Stimulated activated CD4-positive, alpha-beta T cell treated with anti-CD3 and anti-CD28 coated beads, Interleukin-4, amount 100 ng/mL, for 48 hours (primary cell): ENCODE measurements around the gene KDM2A.
"Not testable (repeated sequence)": the region's sequence is repeated elsewhere in the genome, so short reads cannot be mapped to it uniquely, and the experiment has no call there.

Experiments used
- DNase-seq, 2 donors: peaks; one replicate each; pipeline ENCODE4 v3.0.0-alpha.2; 2020; ENCODE audit warnings: low read depth in 2 of 2

KDM2A gene

DNA sequence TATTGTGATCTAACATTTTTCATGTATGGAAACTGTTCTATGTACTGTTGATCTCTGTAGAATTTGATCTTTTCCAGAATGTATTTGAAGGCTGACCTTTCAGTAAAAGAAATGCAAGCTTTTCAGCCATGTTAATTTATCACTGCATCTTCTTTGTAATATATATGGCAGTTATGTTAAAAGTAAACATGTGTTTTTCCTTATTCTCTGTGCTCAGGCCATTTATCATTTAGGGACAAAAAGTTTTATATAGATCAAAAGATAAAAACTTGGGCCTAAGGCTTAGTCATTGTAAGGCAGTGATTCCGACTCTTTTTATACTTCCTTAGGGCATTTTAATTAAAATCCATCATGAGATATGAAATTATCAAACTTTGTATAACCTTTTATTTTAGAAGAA lies 48.7 kb downstream of the KDM2A start:
- no peak for DNase-seq

DNA sequence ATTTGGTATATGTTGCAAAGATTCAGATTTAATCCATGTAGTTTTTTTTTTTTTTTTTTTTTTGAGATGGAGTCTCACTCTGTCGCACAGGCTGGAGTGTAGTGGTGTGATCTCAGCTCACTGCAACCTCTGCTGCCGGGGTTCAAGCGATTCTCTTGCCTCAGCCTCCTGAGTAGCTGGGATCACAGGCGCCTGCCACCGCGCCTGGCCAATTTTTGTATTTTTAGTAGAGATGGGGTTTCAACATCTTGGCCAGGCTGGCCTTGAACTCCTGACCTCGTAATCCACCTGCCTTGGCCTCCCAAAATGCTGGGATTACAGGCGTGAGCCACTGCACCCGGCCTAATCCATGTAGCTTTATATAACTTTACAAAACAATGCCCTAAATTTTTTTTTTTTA lies 49.8 kb downstream of the KDM2A start:
- DNase-seq = not testable (repeated sequence)

DNA sequence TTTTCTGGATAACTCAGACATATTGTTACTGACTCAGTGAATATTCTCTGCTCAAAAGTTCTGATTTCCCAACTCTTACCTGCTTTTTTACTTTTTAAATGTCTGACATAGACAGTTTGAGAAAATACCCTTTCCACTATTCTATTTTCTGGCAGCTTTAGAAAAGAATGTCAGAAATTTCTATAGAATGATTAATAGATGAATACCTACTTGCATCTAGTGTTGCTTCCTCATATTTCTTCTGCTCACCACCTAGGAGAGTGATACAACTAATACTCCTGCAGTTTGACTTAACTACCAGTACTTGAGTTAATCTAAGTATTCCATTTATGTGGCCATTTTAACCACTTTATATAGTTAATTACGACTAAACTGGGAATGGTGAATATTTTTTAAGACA lies 55.2 kb downstream of the KDM2A start:
- no peak for DNase-seq

DNA sequence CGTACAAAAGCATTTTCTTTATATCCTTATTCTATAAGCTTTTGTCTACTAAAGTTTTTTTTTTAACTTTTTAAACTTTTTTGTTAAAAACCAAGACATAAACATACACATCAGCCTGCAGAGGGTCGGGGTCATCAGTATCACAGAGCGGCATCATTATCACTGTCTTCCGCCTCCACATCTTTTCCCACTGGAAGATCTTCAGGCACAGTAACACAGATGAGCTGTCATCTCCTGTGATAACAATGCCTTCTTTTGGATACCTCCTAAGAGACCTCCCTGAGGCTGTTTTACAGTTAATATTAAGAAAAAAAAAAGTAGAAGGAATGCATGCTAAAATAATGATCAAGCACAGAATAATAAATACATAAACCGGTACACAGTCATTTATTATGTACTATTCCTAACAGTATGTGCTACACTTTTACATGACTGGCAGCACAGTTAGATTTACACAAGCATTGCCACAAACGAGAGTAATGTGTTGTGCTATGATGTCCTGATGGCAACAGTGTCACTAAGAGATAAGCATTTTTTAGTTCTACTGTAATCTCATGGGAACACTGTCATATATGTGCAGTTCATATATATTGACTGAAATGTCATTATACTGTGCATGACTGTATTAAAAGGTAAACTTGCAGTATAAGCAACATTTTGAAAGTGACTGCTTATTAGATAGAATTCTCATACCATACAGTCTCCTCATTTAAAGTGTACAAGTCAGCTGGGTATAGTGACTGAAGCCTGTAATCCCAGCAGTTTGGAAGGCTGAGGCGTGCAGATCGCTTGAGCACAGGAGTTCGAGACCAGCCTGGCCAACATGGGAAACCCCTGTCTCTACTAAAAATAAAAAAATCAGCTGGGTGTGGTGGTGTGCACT lies 58.6 kb downstream of the KDM2A start:
- DNase-seq = no peak

DNA sequence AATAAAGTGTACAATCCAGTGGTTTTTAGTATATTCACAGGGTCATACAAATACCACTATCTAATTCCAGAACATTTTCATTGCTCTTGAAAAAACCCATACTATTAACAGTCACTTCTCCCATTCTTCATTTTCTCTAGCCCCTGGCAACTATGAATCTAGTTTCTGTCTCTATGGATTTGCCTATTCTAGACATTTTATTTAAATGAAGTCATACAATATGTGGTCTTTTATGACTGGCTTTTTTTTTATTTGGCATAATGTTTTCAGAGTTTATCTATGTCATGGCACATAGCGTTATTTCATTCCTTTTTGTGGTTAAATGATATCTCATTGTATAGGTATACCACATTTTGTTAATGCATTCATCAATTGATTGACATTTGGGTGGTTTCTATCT lies 59.4 kb downstream of the KDM2A start:
- DNase-seq = no peak

DNA sequence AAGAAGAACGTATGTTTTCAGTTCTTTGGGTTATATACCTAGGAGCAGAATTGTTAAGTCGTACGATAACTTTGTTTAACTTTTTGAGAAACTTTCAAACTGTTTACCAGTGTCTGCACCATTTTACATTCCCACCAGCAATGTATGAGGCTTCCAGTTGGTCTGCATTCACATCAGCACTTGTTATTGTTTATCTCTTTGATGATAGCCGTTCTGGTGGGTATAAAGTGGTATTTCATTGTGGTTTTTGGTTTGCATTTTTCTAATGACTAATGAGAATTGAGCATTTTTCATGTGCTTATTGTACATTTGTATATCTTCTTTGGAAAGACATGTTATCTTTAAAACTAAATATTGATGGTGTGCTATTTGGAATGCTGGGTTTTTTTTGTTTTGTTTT lies 59.8 kb downstream of the KDM2A start:
- DNase-seq = no peak

DNA sequence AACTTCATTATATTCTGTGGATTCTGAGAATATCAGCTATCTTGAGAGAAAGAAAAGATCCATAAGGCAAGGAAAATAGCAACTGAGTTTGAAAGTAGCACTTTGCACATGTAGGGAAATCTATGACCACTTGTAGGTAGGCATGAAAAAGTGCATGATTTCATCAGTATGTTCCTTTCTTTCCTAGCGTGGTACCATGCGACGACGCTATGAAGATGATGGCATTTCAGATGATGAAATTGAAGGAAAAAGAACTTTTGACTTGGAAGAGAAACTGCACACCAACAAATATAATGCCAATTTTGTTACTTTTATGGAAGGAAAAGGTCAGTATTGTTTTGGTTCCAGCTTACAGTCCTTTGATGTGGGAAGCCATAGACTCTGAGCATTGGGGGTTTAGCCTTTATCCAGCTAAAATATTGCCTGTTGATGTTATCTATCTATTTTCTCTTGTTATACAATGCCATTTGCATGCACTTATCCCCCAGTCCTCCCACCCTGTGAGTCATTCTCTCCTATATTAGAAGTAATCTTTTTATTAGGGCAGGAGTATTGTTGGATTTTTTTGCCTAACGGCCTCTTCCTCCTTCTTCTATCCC lies 60.9 kb downstream of the KDM2A start:
- DNase-seq = no peak

DNA sequence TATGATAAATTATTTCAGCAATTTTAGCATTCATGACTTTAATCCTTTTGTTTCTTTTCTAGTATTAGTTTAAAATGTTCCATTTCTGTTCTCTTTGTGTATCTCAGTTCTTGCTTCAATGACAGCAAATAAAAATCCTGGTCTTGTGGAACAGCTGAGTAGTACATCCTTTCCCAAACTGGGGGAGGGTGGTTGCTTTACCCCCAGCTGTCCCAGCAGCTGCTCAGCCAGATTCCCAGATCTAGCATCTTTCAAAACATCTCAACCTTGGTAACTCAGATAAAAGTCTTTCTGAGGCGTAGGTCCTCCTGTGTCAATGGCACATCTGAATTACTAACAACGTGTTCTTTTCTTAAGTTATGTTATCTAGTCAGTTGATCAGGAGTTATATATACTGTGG lies 75.0 kb downstream of the KDM2A start:
- DNase-seq = no peak

DNA sequence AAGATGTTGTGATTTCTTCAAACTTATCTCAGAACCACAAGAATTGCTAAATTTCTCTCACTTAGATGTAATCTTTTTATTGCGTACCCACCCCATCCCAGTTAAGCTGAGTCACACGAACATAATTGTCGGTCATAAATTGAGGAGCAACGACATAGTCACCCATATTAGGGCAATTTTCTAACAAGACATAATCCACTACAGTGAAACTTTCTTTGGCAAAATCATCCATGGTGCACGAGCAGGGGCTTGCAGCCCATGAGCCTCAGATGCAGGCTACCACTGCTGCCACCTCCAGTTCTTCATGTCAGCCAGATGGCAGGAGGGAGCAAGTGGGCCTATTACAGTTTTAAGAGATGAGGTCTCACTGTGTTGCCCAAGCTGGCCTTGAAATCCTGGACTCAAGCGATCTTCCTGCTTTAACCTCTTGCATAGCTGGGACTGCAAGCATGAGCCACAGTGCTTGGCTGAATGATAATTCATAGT lies 77.0 kb downstream of the KDM2A start:
- no peak for DNase-seq

DNA sequence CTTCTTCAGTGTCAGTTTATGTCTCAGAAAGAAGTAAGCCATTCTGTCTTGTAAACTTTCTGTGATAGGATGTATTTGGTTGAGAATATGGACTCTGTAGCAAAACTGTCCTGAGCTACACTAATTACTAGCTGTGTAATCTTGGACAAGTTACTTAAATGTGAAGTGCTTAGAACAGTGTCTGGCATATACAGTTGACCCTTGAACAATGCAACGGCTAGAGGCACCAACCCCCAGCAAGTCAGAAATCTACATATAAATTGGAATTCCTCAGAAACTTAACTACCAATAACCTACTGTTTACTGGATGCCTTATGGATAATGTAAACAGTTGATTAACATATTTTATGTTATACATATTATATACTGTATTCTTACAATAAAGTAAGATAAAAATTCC lies 78.5 kb downstream of the KDM2A start:
- no peak for DNase-seq

DNA sequence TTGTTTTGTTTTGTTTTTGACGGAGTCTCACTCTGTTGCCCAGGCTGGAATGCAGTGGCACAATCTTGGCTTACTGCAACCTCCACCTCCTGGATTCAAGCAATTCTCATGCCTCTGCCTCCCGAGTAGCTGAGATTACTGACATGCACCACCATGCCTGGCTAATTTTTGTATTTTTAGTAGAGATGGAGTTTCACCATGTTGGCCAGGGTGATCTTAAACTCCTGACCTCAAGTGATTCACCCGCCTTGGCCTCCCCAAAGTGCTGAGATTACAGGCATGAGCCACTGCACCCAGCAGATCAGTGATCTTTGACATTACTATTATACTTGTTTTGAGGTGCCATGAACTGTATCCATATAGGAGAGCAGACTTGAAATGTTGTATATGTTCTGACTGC lies 79.7 kb downstream of the KDM2A start:
- not testable (repeated sequence) for DNase-seq

DNA sequence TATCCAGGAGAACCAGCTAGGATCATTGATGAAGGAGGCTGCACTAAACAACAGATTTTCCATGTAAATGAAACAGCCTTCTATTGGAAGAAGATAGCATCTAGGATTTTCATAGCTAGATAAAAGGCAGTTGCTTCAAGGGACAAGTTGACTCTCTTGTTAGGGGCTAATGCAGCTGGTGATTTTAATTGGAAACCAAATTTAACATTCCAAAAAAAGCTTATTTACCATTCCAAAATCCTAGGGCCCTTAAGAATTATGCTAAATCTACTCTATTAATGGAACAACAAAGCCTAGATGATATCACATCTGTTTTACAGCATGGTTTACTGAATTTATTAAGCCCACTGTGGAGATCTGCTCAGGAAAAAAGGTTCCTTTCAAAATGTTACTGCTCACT lies 80.7 kb downstream of the KDM2A start:
- DNase-seq = no peak

DNA sequence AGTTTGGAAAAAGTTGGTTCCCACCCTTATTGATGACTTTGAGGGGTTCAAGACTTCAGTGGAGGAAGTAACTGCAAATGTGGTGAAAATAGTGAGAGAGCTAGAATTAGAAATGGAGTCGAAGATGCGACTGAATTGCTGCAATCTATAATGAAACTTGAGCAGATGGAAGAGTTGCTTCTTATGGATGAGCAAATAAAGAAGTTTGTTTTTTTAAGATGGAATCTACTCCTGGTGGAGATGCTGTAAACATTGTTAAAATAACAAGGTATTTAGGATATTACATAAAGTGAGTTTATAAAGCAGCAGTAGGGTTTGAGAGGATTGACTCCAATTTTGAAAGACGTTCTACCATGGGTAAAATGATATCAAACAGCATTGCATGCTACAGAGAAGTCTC lies 83.0 kb downstream of the KDM2A start:
- no peak for DNase-seq

DNA sequence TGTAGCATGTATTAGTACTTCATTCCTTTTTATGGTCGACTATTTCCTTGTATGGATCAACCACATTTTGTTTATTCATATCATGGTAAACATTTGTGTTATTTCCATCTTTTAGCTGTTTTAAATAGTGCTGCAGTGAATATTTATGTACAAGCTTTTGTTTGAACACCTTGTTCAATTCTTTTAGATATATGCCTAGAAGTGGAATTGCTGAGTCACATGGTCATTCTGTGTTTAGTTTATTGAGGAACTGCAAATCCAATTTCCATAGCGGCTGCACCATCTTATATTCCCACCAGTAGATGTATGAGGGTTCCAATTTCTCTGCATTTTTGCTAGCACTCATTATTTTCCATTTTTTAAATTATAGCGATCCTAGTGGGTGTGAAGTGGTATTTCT lies 85.8 kb downstream of the KDM2A start:
- no peak for DNase-seq

DNA sequence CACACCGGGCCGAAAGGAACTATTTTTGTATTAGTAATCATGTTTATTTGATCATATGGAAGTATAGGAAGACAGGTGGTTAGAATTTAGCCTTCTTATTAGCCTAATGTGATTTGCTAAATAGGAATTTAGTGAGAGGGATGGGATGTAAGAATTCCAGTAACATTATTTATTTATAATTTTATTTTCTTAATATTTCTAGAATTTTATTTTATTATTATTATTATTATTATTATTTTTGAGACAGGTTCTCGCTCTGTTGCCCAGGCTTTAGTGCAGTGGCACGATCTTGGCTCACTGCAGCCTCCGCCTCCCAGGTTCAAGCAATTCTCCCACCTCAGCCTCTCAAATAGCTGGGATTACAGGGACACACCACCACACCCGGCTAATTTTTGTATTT lies 90.2 kb downstream of the KDM2A start:
- not testable (repeated sequence) for DNase-seq

DNA sequence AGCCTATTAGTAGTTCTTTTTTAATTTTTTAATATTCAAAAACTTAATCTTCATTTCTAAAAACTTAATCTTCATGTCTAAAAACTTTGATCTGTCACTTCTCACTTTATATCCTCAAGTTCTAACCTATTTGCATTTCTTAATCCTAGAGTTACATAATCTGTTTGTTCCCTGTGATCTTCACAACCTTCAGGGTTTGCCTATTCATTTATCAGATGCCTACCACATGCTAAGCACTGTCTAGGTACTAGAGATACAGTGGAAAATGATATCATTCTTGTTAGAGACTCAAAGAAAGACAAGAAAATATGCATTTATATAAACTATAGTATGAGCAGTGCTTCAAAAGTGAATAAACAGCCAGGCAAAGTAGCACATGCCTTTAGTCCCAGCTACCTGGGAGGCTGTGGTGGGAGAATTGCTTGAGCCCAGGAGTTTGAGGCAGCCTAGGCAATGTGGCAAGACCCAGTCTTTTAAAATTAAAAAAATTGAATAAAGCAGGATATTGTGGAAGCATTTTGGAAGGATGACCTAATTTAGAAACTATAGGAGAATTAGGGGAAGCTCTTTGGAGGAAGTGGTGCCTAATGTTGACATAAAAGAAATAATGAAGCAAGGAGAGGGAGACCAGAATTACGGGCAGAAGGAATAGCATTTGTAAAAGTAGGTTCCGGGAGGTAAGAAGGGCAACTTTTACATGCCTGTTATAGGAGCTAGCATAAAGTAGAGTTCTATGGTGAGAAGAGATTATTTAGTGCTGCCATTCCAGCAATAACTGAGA lies 92.8 kb downstream of the KDM2A start:
- no peak for DNase-seq

DNA sequence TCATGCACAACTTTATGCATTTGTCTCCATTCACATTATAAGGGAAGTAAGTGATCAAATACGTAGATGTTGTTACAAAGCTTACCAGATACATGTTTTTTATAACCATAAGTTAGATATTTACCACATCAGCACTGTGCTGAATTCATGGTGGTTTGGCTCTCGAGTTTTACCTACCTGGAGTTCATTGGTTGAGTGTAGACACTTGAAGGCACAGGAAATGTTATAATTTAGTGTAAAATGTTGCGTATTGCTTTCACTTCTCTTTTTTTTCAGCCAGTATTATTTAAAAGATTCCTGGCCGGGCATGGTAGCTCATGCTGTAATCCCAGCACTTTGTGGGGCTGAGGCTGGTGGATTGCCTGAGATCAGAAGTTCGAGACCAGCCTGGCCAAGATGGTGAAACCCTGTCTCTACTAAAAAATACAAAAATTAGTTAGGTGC lies 94.1 kb downstream of the KDM2A start:
- DNase-seq = no peak

DNA sequence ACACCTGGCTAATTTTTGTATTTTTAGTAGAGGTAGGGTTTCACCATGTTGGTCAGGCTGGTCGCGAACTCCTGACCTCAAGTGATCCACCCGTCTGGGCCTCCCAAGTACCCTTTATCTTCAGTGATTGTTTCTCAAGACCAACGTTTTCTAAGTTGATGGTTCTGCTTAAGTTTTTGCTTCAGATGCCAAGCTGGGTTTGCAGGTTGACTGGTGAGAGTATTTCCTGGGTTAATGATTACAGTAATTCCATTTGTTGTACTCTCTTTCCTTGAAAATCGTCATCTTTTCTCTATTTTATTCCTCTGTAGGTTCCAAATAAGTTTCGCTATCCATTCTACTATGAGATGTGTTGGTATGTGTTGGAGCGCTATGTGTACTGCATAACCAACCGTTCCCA lies 108.7 kb downstream of the KDM2A start:
- no peak for DNase-seq

DNA sequence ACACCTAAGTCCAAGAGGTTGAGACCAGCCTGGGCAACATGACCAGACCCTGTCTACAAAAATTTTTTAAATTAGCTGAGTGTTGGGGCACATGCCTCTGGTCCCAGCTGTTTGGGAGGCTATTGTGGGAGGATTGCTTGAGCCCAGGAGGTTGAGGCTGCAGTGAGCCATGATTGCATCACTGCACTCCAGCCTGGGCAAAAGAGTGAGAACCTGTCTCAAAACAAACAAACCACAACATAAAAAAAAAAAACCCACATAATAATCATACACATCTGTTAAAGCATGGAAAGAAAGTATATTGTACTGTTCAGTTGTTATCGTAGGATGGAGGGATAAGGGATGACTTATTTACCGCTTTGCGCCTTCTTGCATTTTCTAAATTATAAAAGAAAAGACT lies 111.3 kb downstream of the KDM2A start:
- no peak for DNase-seq

DNA sequence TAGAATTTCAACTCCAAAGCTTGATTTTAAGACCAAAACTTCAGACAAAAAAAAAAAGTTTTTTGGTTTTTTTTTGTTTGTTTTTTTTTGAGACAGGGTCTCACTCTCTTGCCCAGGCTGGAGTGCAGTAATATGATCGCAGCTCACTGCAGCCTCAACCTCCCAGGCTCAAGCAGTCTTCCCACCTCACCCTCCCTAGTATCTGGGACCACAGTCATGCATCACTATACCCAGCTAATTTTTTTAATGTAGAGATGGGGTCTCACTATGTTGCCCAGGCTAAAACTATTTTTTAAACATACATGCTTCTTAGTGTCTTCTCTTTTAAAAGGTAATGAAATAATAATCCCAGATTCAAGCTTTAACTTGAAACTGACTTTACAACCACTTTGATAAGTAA lies 111.8 kb downstream of the KDM2A start:
- no peak for DNase-seq

DNA sequence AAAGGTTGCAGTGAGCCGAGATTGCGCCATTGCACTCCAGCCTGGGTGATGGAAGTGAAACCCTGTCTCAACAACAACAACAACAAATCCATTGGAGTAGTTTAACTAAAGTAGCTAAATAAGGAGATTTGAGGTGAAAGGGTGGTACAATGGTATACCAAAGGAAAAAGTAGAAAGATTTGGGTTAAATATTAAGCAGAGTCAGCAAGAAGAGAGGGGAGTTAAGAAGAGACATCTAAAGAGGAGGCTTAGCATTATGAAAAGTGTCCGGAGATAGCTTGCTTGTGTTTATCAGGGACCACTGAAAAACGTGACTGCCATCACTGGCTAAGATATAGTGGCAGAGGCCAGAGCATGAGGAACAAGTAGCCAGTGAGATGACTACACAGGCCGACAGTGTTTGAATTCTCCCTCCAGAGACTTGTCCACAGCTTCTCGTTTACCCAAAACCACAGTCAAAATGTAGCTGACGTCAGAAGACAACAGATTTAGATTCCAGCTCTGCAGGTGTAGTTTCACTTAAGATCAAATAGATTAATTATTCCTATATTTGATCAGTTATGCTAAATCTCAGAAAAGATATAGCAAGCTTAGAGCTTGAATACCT lies 114.6 kb downstream of the KDM2A start:
- DNase-seq = no peak

DNA sequence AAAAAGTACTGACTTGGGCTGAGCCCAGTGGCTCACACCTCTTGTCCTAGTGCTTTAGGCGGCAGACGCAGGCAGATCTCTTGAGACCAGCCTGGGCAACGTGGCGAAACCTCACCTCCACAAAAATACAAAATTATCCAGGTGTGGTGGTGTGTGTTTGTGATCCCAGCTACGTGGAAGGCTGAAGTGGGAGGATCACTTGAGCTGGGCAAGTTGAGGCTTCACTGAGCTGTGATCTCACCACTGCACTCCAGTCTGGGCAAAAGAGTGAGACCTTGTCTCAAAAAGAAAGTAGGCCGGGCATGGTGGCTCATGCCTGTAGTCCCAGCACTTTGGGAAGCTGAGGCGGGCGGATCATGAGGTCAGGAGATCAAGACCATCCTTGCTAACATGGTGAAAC lies 115.5 kb downstream of the KDM2A start:
- DNase-seq = not testable (repeated sequence)
